Activated CD8-positive, alpha-beta T cell treated with anti-CD3 and anti-CD28 coated beads for 36 hours (primary cell): ENCODE results near the gene AGPAT2. TPM values are rescaled to one million over a fixed set of nuclear protein-coding genes. Genes with fewer than 3 reads are reported as not detected.

Experiments used
- ATAC-seq: fragments of 200-7000 bp; cut with Tn5 transposase; one replicate; pipeline ENCODE4 v1.10.0; 2021; ENCODE audit warnings: mild to moderate bottlenecking, moderate library complexity
- CTCF ChIA-PET: fragments of 350-600 bp; sonication (Branson Sonifier 250); formaldehyde crosslinking; loops from one replicate; lab custom pipeline; 2021; ENCODE audit warnings: antibody characterized with exemption; lab: Charles Lee
- POLR2A ChIA-PET: fragments of 350-600 bp; sonication (Branson Sonifier 250); formaldehyde crosslinking; loops from one replicate; lab custom pipeline; 2021; ENCODE audit warnings: antibody characterized with exemption; lab: Charles Lee
- DNase-seq: peaks from one replicate; pipeline ENCODE4 v3.0.0-alpha.2; 2020
- H3K27ac Mint-ChIP-seq: one replicate; pipeline ENCODE4 v1.8.0; 2021; ENCODE audit warnings: mild to moderate bottlenecking, mixed read lengths
- H3K27me3 Mint-ChIP-seq: one replicate; pipeline ENCODE4 v1.8.0; 2021; ENCODE audit warnings: mixed read lengths
- H3K36me3 Mint-ChIP-seq: one replicate; pipeline ENCODE4 v1.8.0; 2021; ENCODE audit warnings: low read depth, mixed read lengths
- H3K4me1 Mint-ChIP-seq: one replicate; pipeline ENCODE4 v1.8.0; 2021; ENCODE audit warnings: low read depth, mixed read lengths
- H3K4me3 Mint-ChIP-seq: one replicate; pipeline ENCODE4 v1.8.0; 2021; ENCODE audit warnings: mild to moderate bottlenecking, moderate library complexity, mixed read lengths
- H3K9me3 Mint-ChIP-seq: one replicate; pipeline ENCODE4 v1.8.0; 2021; ENCODE audit warnings: mixed read lengths
- CTCF ChIP-seq: fragments of 200-600 bp; IDR thresholded peaks from one replicate; pipeline ENCODE4 v1.8.0; 2022; ENCODE audit warnings: antibody characterized with exemption, mild to moderate bottlenecking
- intact Hi-C: fragments of 100-400 bp; cut with micrococcal nuclease; formaldehyde crosslinking; loops from one replicate; pipeline ENCODE4 v1.10.0; 2022
- total RNA-seq, 2 experiments: library from RNA; stranded (reverse); gene quantifications; one replicate each; pipeline ENCODE4 v1.2.3, GENCODE V29; 2021

Gene AGPAT2
- total RNA-seq, 2 experiments from 2014 or later: 11.3 to 11.8 TPM

GRCh38 chr9:136654820-136655535 lies 32.3 kb downstream of the AGPAT2 start:
- no peak for TF ChIP-seq CTCF

GRCh38 chr9:136653323-136654079 lies 33.8 kb downstream of the AGPAT2 start:
- no peak for ATAC-seq
- ChIA-PET CTCF (no interaction called here), POLR2A (interaction anchor here (0.6 to 0.7 kb wide), 2 partner anchors 89 to 261 kb away, joined by 3 read pairs; no protein-coding TSS in a partner anchor)
- Mint-ChIP-seq H3K27me3 (peaks cover 29% of the 10 kb centered on the region), H3K9me3 (no peaks in the 10 kb centered on the region), H3K4me3 (no peak overlapping the region), H3K4me1 (peaks cover 11% of the 10 kb centered on the region), H3K27ac (no peak overlapping the region), H3K36me3 (no peaks in the 10 kb centered on the region)
- TF ChIP-seq CTCF: no peak
- DNase-seq: no peak
- intact Hi-C loops: no loop called here

More at GRCh38 chr9:136654820-136655535, 32.3 kb downstream of the AGPAT2 start:
- no peak overlapping the region for H3K4me3 Mint-ChIP-seq
- peaks cover 28% of the 10 kb centered on the region for H3K27me3 Mint-ChIP-seq
- peaks cover 13% of the 10 kb centered on the region for H3K4me1 Mint-ChIP-seq
- ChIA-PET POLR2A (no interaction called here), CTCF (no interaction called here)
- ATAC-seq (no peak), DNase-seq (no peak)
- no peaks in the 10 kb centered on the region for H3K36me3 Mint-ChIP-seq
- intact Hi-C loops: no loop called here
- no peak overlapping the region for H3K27ac Mint-ChIP-seq
- H3K9me3 Mint-ChIP-seq: no peaks in the 10 kb centered on the region

GRCh38 chr9:136651860-136652259 lies 35.4 kb downstream of the AGPAT2 start:
- ATAC-seq (no peak), DNase-seq (no peak)
- Mint-ChIP-seq H3K4me1 (peaks cover 5% of the 10 kb centered on the region), H3K9me3 (no peaks in the 10 kb centered on the region), H3K4me3 (no peak overlapping the region), H3K36me3 (no peaks in the 10 kb centered on the region), H3K27ac (no peak overlapping the region), H3K27me3 (peaks cover 19% of the 10 kb centered on the region)
- intact Hi-C loops: no loop called here
- TF ChIP-seq CTCF: no peak
- CTCF ChIA-PET: no interaction called here
- POLR2A ChIA-PET: no interaction called here

GRCh38 chr9:136650648-136651047 lies 36.6 kb downstream of the AGPAT2 start:
- peaks cover 14% of the 10 kb centered on the region for H3K27me3 Mint-ChIP-seq
- intact Hi-C loops: no loop called here

More at GRCh38 chr9:136650648-136651047, 36.6 kb downstream of the AGPAT2 start:
- Mint-ChIP-seq H3K36me3 (no peaks in the 10 kb centered on the region), H3K4me1 (no peaks in the 10 kb centered on the region), H3K27ac (no peak overlapping the region), H3K4me3 (no peak overlapping the region), H3K9me3 (no peaks in the 10 kb centered on the region)
- DNase-seq (no peak), ATAC-seq (no peak)
- POLR2A ChIA-PET: no interaction called here
- no peak for TF ChIP-seq CTCF
- CTCF ChIA-PET: interaction anchor here (1.4 kb wide), 1 partner anchor 163 kb away, joined by 3 read pairs; no protein-coding TSS in a partner anchor
